Ureter (tissue), 1 donor: ENCODE measurements around the gene DYNLT1. TPM values are rescaled to one million over a fixed set of nuclear protein-coding genes. Genes with fewer than 3 reads are reported as not detected.

ENCODE experiments used
- DNase-seq: peaks from one replicate; pipeline ENCODE4 v3.0.0-alpha.2; 2020; ENCODE audit warnings: low spot score
- total RNA-seq: library from RNA; stranded (reverse); gene quantifications from one replicate; pipeline ENCODE4 v1.2.4, GENCODE V29; 2023
- donor health status: DM: yes; HTN: yes; CAD: no.

The DYNLT1 gene
- total RNA-seq, 1 donor from 2014 or later, result 117 TPM

DNA sequence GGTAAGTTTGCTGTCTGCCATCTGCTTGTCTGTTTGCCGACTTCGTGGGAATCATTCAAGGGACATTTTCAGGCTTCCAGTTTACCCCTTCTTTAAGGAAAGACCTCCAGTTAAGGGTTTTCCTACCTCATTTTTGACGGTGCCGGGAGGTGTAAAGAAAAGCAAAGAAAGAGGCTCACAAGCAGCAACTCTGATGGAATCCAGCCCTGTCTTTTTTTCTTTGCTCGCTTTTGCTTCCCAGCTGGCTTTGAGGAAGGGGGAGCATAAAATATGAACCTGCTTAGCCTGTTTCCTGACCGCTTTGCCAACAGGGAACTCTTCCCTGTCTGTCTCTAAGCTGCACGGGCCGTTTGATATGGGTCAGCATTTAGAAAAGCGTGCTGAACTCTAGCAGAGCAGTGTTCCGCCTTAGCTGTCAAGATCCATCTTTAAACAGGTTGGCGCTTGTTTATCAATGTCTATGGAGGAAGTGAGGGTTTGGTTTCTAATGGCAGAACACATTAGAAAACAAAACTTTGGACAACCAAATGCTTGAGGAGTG lies 19.2 kb upstream of the DYNLT1 start:
- peak; percentile 68 for DNase-seq

DNA sequence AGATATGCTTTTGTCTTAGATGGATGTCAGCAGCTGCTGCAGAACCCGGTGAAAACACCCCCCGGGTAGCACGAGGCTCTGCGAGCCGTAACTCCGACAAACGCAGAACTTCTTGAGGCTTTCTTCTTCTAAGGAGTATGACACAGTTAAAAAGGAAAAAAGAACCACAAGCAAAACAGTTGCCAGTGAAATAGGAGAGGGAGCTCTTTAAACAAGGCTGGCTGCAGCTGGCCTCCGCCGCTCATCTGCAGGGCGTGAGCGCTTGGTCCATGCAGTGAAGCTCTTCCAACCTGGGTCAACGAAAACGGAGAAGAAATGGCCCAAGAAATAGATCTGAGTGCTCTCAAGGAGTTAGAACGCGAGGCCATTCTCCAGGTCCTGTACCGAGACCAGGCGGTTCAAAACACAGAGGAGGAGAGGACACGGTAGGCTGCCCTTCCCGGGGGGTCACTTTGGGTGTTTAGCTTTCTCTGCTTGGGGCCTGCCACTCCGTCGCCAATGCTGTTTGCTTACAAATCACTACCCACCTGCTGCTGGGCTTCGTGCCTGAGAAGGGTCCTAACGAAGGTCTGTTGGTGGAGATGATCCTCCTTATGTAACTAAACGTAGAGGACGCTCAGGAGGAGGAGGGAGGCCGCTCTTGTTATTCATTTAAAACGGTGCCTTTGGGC lies 18.5 kb upstream of the DYNLT1 start:
- DNase-seq, result peak; percentile 43

DNA sequence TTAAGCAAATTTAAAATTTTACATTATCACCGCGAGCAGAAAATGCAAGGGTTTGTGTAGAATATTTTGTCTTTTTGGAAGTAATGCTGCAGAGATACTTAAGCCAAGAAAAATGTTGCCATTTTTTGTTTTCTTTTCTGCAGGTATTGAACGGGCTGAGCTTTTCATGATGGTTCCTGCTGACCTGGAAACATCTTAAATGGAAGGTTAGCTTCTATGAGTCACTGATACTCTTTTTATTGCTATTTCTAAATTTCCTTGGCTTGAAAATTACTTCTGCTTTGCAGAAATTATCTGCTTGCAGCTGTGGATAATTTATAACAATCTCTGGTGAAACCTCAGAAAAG lies 18.0 kb upstream of the DYNLT1 start:
- peak; percentile 1 for DNase-seq

DNA sequence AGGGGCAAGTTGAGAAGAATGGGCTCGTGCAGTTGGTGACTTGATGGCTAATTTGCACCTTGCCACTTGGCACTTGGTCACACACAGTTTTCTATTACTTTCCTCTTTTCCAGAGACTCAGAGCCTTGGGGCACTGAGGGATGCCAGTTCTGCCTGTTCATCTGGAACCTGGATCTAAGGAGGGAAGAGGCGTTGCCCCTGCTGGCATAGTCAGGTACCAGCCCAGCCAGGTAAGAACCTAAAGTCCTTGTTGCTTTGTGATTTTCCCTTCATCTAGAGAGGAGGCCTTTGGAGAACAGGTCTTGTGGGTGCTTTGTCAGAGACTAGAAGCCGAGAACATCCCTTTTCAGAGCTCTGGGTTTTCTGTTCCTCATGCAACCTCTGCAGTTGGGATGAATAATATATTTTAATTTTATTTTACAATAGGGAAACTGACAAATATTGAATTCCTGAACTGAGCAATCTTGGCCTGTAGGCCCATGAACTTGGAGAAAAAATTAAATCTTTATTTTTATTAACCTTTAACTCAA lies 16.7 kb upstream of the DYNLT1 start:
- no peak for DNase-seq

DNA sequence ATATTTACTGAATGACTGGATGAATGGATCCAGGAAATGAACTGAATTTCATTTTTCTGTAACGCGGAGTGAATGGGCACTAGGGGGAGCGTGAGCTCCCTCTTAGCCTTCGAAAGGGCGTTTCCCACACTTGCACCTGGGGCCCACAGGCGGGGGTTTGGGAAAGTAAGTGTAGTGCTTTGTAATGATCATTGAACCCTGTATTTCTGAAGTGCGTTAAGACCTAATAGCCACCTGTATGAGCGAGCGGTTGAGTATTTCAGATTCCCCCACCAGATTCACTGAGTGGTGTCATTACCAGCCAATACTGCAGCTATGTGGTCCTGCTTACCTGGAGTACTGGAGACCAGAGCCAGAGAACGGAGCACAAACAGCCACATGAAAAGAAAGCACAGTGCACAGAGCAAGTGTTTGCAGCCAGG lies 15.8 kb upstream of the DYNLT1 start:
- peak; percentile 48 for DNase-seq

DNA sequence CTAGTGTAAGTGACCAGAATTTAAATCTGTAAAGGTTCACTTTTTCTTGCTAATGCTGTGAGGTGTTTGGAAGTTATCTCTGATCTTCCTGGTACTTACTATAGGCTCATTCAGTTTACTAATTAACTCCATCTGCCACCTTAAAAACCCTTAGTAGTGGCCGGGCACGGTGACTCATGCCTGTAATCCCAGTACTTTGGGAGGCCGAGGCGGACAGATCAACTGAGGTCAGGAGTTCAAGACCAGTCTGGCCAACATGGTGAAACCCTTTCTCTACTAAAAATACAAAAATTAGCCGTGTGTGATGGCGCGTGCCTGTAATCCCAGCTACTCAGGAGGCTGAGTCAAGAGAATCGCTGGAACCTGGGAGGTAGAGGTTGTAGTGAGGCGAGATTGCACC lies 12.4 kb upstream of the DYNLT1 start:
- DNase-seq, result peak; percentile 22

DNA sequence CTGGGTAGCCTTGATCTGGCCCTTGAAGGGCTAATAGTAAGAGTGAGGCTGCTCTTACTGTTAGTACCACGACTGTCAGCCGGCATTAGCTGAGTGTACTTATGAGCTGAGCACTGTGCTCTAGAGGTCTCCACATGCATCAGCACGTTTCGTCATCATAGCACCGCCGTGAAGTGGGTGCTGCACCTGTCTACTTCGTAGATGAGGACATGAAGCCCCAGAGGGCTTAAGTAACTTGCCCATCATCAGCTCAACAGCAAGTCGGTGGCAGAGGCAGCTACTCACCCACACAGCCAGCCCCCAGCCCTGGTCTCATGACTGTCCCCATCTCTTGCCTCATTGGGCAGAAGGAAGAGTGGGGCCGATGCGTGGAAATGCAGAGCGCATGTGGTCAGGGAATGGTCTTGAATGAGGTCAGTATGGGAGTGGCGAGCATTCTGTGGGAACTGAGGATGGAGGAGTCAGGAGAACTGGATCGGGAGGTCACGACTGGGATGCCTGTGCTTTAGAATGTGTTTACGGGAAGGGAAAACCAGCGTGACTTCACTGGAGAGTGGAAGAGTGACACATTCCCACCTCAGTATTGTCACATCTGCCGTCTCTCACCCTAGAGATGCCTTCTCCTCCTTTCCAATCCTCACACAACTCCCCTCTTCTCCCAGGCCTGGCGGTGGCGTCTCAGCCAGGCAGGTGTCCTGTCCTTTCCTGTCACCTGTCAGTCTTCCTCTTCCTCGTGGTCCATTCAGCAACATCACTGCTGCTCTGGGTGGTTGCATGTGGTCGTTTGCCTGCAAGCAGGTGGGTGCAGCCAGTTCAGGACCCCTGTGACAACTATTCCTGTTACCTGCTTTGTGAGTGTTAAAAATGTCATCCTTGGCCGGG lies 11.3 kb upstream of the DYNLT1 start:
- peak; percentile 41 for DNase-seq

DNA sequence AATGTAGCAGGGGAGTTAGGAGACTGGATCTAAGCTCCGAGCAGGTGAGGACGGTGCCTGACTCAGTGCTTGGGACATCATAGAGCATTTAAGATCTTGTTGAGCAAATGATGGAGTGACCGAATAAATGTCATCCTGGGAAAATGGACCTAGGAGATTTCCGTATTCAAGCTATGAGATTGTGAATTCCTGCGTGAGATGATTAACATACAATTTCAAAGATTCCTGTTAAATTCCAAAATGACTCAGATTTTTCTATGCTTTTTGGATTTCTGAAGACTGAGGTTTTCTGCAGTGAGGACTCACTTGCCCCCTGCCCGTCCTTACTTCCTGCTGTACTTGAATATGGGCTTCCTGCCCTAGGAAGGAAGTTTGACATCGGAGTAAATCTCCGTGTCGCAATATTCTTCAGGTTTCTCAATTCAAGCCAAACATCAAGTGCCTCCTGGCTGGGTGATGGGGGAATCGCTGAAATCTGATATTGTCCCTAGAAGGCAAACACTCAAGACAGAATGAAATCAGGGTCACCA lies 10.5 kb upstream of the DYNLT1 start:
- peak; percentile 58 for DNase-seq

DNA sequence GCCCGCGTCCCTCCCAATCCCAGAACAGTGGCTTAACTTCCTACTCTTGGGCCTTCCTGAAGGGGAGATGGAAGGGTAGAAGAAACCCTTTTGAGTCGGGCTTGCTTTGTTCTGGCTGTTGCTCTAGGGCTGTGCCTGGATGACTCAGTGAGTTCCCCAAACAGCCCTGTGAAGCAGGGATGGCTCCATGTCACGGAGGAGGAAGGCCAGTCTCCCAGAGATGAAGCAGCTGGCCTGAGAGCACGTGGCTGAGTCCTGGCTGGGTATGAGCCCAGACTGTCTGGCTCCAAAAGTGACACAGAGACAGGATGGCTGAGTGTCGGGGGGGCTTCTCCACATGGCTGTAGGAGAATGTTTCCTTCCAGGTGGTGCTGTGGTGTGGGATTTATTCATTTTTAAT lies 10.0 kb upstream of the DYNLT1 start:
- DNase-seq, result peak; percentile 81

DNA sequence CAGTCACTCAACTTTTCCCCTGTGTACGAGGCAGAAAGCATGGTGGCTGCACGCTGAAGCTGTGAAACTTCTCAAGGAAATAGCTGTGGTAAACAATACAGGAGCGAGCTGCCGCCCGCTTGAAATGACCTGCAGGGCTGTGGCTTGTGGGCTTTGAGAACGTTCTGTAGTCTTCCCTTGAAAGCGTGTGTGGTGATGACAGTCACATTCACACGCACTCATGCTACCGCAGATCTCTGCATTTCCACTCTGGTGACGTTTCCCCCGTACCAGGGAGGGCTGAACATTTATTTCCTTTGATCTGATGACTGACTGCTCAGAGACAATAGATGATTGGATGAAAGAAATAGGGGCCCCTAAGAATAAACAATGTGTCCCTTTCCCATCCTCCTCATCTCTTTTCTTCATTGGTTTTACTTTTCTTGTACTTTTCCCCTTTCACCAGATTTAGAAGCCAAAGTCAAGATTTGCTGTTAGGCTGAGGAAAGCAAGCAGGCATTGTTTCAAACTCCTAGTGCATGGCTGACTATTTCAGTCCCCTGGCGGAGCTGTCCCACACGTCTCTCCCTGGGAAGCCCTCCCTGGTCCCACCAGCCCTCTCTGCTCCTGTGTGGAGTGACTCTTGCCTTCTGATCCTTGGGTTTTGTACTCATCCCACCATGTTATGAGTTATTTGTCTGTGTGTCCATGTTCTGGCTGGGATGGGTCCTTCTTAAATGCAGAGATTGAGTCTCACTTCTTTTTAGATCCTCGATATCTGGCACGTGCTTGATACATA lies 9.2 kb upstream of the DYNLT1 start:
- DNase-seq, result peak; percentile 63

DNA sequence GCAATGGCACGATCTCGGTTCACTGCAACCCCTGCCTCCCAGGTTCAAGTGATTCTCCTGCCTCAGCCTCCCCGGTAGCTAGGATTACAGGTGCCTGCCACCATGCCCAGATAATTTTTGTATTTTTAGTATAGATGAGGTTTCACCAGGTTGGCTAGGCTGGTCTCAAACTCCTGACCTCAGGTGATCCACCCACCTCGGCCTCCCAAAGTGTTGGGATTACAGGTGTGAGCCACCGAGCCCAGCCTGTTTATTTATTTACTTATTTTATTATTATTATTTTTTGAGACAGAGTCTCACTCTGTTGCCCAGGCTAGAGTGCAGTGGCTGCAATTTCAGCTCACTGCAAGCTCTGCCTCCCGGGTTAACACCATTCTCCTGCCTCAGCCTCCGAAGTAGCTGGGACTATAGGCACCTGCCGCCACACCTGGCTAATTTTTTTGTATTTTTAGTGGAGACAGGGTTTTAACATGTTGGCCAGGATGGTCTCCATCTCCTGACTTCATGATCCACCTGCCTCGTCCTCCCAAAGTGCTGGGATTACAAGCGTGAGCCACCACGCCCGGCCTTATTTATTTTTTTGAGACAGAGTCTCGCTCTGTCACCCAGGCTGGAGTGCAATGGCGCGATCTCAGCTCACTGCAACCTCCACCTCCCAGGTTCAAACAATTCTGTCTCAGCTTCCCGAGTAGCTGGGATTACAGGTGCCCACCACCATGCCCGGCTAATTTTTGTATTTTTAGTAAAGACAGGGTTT lies 7.6 kb upstream of the DYNLT1 start:
- DNase-seq, result peak; percentile 23

DNA sequence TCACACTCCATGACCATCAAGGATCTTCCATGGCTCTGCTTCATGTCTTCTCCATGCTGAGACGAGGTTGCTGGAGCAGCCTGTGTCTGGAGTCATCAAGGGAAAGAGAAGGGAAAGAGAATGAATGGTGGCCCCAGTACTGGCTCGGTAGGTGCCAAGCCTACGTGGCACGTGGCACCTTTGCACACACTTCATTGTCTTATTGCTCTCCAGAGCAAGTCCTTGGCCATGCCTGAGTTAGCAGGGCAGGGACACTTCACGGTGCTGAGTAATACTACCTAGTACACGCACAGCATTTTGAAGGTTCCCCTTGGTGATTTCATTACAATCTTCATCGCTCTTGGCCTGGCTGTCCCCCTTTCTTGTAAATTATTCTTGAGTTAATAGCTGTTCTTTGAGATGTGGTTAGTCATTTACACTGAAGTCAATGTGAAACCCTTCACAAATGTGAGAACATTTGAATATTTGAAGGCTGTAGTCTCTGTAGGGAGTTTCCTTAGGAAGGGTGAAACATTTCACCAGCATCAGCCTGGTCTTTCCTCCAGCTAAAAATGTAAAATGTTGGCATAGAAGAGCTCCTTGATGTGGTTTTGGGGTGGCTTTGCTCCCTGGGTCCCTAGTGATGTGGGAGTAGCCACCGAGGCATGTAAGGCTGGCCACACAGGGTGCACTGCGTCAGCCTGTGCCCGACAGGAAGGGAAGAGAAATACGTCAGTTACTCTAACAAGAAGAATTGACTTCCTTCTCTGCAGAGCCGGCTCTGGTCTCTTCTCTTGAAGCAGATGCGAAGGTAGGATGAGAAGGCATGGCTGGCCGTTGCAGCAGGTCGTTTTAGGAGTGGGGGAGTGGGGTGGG lies 5.0 kb upstream of the DYNLT1 start, which contains the start of gene SYTL3:
Gene SYTL3, plus strand, starts transcription at position 766 of the 855 bp plus-strand sequence. CDS start 13,215 bp downstream, outside the sequence.
- DNase-seq, result peak; percentile 53

DNA sequence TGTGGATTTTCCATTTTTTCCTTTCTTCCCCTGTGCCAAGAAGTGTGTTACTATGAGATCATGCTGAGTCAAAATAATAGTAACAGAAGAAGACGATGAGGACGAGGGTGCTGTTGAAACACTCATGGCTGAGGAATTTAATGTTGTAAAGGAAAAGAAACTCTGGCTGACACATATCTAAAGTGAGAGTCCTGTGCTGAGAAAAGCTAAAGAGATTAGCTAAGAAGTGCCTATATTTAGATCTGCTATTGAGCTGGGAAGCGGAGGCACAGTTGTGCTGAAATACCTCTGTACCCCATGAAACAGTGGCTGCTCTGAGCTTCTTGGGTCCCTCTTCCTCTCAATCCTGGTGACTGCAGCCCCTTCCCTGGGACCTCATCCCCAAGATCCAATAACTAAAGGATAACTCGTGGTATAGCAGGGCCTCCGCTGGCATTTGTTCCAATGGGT lies 4.2 kb upstream of the DYNLT1 start:
- peak; percentile 18 for DNase-seq

DNA sequence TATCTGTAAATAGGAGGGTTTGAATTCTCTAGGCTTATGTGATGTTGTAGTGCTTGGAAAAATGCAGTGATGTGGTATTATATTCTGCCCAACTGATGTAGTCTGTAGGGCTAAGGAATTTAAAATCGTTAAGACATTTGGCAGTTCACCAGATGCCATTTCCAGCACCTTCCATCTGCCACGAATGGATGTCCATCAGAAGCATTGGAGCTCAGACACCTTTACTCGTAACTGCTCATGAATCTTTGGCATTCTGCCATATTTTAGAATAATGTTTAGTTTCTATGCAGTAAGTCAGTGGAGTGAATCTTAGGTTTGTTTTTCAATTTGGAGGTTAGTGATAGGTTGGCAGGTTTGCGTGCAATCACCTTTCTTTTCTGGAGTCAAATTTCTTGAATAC lies 3.0 kb upstream of the DYNLT1 start:
- no peak for DNase-seq

DNA sequence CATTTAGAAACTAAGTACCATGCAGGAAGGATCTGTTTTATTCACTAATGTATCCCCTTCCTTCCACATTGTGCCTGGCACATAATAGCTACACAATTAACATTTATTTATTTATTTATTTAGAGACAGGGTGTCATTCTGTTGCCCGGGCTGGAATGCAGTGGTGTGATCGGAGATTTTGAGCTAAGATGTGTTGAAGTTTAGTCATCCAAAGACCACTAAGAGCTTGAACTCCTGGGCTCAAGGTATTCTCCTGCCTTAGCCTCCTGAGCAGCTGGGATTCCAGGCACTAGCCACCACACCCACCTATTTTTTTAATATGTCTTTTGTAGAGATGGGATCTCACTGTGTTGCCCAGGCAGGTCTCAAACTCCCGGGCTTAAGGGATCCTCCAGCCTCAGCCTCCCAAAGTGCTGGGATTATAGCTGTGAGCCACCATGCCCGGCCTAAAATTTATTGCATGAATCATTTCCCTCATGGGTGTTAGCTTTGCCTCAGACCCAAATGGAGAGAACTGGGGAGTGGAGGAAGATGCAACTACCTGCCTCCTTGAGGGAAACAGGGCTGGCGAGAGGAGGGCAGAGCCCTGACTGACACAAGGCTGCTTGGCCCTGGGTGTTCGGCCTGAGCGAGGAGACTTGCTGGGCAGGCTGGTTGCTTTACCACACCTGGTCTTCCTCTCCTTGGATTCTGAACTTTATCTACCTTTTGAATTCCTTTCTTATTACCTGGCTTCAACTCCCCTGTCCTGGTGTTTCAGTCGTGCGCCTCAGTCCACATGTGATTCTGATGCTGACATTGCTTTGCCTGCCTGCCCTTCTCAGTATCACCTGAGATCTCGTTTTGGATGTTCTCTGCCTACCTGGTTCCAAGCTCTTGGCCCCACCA lies 1.7 kb upstream of the DYNLT1 start:
- peak; percentile 62 for DNase-seq

DNA sequence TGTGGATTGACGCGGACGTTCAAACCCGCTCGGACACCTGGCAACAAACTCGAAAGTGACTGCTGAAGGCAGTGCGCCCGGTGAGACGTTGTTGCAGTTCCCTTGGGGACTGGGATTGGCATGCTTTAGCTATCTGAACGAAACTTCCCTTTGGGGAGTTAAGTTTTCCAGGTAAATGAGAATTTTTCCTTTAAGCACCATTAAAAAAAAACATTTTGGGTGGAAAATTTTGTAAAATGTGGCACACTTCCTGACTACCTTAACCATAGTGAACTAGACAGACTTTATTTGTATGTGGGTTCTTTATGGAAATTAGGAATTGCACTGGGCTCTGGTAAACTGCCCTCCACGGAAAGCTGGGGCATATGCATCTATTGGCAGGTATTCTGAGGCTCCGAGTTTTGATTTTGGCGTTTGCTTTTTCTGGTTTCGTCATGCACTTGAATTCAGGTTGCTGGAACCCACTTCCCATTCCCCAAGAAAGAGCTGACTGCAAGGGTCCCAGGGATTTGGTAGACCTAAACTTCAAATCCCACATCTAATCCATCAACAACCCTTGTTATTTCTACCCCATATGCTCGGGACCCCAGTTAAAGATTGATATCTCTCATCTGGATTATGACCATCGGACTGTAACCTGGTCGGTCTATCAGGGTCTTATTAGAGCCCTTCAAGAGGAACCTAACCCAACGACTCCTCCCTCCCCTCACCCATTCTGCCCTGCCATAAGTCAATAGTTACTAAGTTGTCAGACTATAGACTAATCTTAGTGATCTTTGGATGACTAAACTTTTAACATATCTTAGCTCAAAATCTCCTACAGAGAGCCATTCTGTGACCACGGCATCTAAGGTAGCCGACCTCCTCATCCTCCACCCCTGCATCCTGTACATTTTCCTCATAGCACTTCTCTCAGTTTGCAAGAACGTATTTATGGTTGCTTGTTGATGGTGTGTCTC lies 800 bp upstream of the DYNLT1 start:
- peak; percentile 39 for DNase-seq

DNA sequence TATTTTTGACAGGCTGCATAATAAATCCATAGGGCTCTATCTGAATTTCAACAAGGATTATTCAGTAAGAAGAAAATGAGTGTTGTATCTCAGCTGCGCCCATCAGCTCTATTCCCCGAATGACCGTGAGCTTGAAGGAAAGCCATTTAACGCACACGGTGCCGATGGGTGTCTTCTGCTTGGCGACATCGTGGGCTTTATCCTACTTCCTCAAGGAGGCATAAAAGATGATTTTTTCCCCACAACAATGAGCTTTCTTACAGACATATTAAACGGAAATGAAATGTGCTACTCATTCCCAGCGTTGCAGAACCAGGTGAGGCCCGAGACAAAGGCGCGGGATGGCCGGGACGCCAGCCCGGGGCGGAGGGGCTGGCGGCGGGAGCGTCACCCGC lies 710 bp downstream of the DYNLT1 start:
- DNase-seq, result peak; percentile 42
